ENCODE measurements around the gene SMYD4.

DNA sequence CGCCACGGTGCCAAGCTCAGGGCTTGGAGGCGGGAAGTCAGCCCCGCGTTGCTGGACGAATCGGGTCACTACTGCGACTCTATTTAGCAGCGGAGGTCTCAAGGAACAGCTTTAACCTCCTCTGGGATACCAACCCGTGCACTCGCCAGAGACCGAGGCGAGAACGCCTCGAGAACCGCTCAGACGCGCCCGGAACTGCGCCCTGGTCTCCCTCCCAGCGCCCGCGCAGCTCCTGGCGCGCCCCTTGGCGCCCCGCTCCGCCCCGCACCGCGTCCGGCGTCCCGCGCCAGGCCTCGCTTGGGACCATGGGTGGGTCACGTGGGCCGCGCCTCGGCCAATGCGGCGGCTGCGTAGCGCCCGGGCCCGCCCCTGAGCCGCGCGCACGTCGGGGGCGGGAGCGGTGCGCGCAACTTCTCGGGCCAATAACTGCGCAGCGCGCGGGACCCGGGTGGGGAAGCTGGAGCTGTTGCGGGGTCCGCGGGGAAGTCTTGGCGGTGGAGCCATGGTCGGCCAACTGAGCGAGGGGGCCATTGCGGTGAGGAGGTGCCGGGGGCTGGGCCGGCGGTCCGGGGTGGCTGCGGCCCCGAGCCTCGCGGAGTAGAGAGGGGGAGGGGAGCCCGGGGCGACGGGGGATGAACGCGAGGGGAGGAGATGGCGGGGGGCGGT, at the start of gene SMYD4, which contains the start of gene RPA1:
- no peak for TF ChIP-seq EZH2 (IDR thresholded peaks at IDR 0.05; ENCODE audit: low read depth)
- TF ChIP-seq, protein P1, sequence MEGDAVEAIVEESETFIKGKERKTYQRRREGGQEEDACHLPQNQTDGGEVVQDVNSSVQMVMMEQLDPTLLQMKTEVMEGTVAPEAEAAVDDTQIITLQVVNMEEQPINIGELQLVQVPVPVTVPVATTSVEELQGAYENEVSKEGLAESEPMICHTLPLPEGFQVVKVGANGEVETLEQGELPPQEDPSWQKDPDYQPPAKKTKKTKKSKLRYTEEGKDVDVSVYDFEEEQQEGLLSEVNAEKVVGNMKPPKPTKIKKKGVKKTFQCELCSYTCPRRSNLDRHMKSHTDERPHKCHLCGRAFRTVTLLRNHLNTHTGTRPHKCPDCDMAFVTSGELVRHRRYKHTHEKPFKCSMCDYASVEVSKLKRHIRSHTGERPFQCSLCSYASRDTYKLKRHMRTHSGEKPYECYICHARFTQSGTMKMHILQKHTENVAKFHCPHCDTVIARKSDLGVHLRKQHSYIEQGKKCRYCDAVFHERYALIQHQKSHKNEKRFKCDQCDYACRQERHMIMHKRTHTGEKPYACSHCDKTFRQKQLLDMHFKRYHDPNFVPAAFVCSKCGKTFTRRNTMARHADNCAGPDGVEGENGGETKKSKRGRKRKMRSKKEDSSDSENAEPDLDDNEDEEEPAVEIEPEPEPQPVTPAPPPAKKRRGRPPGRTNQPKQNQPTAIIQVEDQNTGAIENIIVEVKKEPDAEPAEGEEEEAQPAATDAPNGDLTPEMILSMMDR (conservative IDR thresholded peaks at IDR 0.05): no peak

All from PC-9 (cell line).